Measurements from ENCODE around the gene NKX1-2. TPM values are rescaled to one million over a fixed set of nuclear protein-coding genes. Genes with fewer than 3 reads are reported as not detected.
A peak's percentile ranks its signal among the peaks of the same experiment; 100 is the strongest.

NKX1-2 gene
- total and polyA plus RNA-seq, 2 of the 8 experiments (the other 6 are each of a cell fraction or from before 2014, with no cell fraction given), result 12.7 to 34.9 TPM

DNA sequence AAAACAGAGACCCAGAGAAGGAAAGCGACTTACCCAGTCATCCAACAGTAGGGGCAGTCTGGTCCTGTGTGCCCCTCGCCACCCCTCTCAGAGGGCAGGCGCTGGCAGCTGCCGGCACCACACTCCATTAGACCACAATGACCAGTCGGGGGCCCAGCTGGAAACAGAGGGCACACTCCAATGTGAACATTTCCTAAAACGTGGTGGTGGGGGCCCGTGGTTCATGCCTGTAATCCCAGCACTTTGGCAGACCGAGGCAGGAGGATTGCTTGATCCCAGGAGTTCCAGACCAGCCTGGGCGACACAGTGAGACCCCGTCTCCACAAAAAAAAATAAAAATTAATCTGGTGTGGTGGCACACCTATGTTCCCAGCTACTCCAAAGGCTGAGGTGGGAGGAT is 30.2 kb downstream of the NKX1-2 start:
- H4K91ac ChIP-seq (replicated peaks; ENCODE audit: insufficient read length, low read length), result peak overlapping the region; percentile 93
- H4K5ac ChIP-seq (ENCODE audit: insufficient read length, low read depth, low read length), result no peak overlapping the region
- peak overlapping the region; percentile 70; the same call in 1 of the 2 replicates for H2AK5ac ChIP-seq (ENCODE audit: low read depth, low read length)
- ChIA-PET POLR2A (ENCODE audit: partially characterized antibody) (interaction anchor here (0.8 to 4.7 kb wide), 11 partner anchors 9 to 117 kb away, joined by 3 to 43 read pairs (median 8); partner anchors contain the start of genes LHPP and NKX1-2), CTCF (ENCODE audit: partially characterized antibody) (interaction anchor here (0.8 to 2.7 kb wide), 11 partner anchors 8 to 425 kb away, joined by 3 to 9 read pairs (median 4); no protein-coding TSS in a partner anchor)
- H3K4me2 ChIP-seq (ENCODE audit: insufficient read depth in 1 of 2, low read depth in 2 of 2, low read length in 2 of 2), result peak overlapping the region; percentile 56 to 75
- H2BK120ac ChIP-seq (replicated peaks; ENCODE audit: low read depth, low read length), result no peak overlapping the region
- peaks cover 0 to 2% (median 0%) of the 10 kb centered on the region in 4 experiments; a peak in 1 of 7 replicates for H3K27me3 ChIP-seq (replicated peaks in 1 of 4; ENCODE audit: control insufficient read depth in 3 of 4, extremely low read depth in 1 of 4, insufficient read depth in 3 of 4, low read length in 3 of 4)
- TF ChIP-seq CTBP2 (IDR thresholded peaks at IDR 0.05; ENCODE audit: borderline replicate concordance, insufficient read depth, insufficient read length, low read length) (no peak), SIN3A (conservative IDR thresholded peaks at IDR 0.05 in 1 of 2, IDR thresholded peaks at IDR 0.05 in 1 of 2; ENCODE audit: low read depth in 1 of 2, low read length in 2 of 2) (no peak), TAF7 (optimal IDR thresholded peaks at IDR 0.05; ENCODE audit: borderline replicate concordance, low read depth, low read length) (no peak)
- peak overlapping the region; percentile 72 for H2BK15ac ChIP-seq (ENCODE audit: low read length)
- 87% methylated on average over 10 of the region's 10 CpGs; no CpG with 5 or more reads in 1 of the 2 experiments for WGBS, 2 experiments (ENCODE audit: extremely low coverage in 1 of 2, insufficient coverage in 1 of 2, insufficient read length in 1 of 2, insufficient replicate concordance in 2 of 2, low coverage in 1 of 2, low lambda C conversion rate in 2 of 2, missing lambda C conversion rate in 1 of 2)
- no peak overlapping the region for H4K8ac ChIP-seq (ENCODE audit: extremely low read depth, insufficient read depth, low read length)
- H2BK12ac ChIP-seq (ENCODE audit: low read depth, low read length), result peak overlapping the region; percentile 90
- H3K56ac ChIP-seq (replicated peaks; ENCODE audit: insufficient read length, low read depth, low read length), result no peak overlapping the region
- H2AFZ ChIP-seq (ENCODE audit: low read length), result no peak overlapping the region
- FAIRE-seq (no peak), DNase-seq (ENCODE audit: low read depth in 1 of 2, low spot score in 2 of 2) (no peak)
- no peaks in the 10 kb centered on the region for H3K79me1 ChIP-seq (ENCODE audit: low read depth, low read length)
- H3K36me3 ChIP-seq (ENCODE audit: control insufficient read depth in 2 of 4, insufficient read depth in 4 of 4, low read length in 3 of 4), result no peaks in the 10 kb centered on the region
- H3K14ac ChIP-seq (ENCODE audit: insufficient read length), result no peak overlapping the region
- no peak overlapping the region for H2BK5ac ChIP-seq (ENCODE audit: low read depth, low read length)
- H3K9ac ChIP-seq (replicated peaks in 1 of 4; ENCODE audit: extremely low read depth in 1 of 4, low read depth in 3 of 4, low read length in 3 of 4), result no peak overlapping the region
- peaks cover 0 to 30% of the 10 kb centered on the region in 2 experiments; a peak in 3 of 4 replicates for H3K79me2 ChIP-seq (ENCODE audit: control insufficient read depth in 1 of 2, insufficient read depth in 2 of 2, low read length in 2 of 2)
- H4K20me1 ChIP-seq (replicated peaks in 1 of 2; ENCODE audit: control insufficient read depth in 1 of 2, insufficient read depth in 2 of 2, low read length in 2 of 2), result peaks cover 0 to 5% of the 10 kb centered on the region in 2 experiments
- H3K9me3 ChIP-seq (ENCODE audit: insufficient read depth in 2 of 2, low read depth in 1 of 2, low read length in 1 of 2), result no peaks in the 10 kb centered on the region
- no peak overlapping the region for H3K4ac ChIP-seq (replicated peaks; ENCODE audit: insufficient read length, low read depth, low read length)
- peaks cover 7% of the 10 kb centered on the region; the same call in 1 of the 2 replicates for H3K23me2 ChIP-seq (ENCODE audit: low read depth, low read length)
- no peak overlapping the region for H3K18ac ChIP-seq (ENCODE audit: extremely low read depth, low read length)
- H3K27ac ChIP-seq (ENCODE audit: low read depth, low read length), result no peak overlapping the region
- no peak overlapping the region for H3K23ac ChIP-seq (ENCODE audit: insufficient read length)
- H3K4me3 ChIP-seq (ENCODE audit: extremely low read depth in 1 of 4, insufficient read depth in 2 of 4, low read depth in 3 of 4, low read length in 4 of 4), result peak overlapping the region in 1 of 4 experiments; percentile 79; a peak in 3 of 8 replicates
- 0 out of 2 replicates have a peak overlapping the region, but pooled peaks have one; percentile 48 for H2BK20ac ChIP-seq (ENCODE audit: low read length)
- H3K4me1 ChIP-seq (replicated peaks in 1 of 4; ENCODE audit: control insufficient read depth in 3 of 4, insufficient read depth in 4 of 4, low read length in 3 of 4), result peaks cover 2 to 5% (median 4%) of the 10 kb centered on the region in 4 experiments; a peak in 5 of 7 replicates

Data from H1 (cell line).